PC-9 (cell line): ENCODE measurements around the gene NFYC.
"Not testable (repeated sequence)": the region's sequence is repeated elsewhere in the genome, so short reads cannot be mapped to it uniquely, and the experiment has no call there.

Experiments used
- CTCF ChIP-seq: fragments of 200-600 bp; sonication (generic); conservative IDR thresholded peaks from 2 replicates; pipeline ENCODE4 v1.6.1; 2017; ENCODE audit warnings: mixed run types, antibody characterized with exemption, mild to moderate bottlenecking, moderate library complexity
- EZH2 ChIP-seq: fragments of 200-600 bp; sonication (generic); IDR thresholded peaks from 2 replicates; pipeline ENCODE4 v1.8.0; 2017; ENCODE audit warnings: antibody characterized with exemption, low read depth

- not testable (repeated sequence) for TF ChIP-seq CTCF, EZH2
Measured at GRCh38 chr1:40727662-40728061, 36.2 kb downstream of the NFYC start.
